ENCODE results near the gene CR1L. TPM values are rescaled to one million over a fixed set of nuclear protein-coding genes. Genes with fewer than 3 reads are reported as not detected.

The CR1L gene
- total and polyA plus RNA-seq, 2 of the 8 experiments (the other 6 are each of a cell fraction or from before 2014, with no cell fraction given) = 0.39 TPM; not detected in 1

DNA sequence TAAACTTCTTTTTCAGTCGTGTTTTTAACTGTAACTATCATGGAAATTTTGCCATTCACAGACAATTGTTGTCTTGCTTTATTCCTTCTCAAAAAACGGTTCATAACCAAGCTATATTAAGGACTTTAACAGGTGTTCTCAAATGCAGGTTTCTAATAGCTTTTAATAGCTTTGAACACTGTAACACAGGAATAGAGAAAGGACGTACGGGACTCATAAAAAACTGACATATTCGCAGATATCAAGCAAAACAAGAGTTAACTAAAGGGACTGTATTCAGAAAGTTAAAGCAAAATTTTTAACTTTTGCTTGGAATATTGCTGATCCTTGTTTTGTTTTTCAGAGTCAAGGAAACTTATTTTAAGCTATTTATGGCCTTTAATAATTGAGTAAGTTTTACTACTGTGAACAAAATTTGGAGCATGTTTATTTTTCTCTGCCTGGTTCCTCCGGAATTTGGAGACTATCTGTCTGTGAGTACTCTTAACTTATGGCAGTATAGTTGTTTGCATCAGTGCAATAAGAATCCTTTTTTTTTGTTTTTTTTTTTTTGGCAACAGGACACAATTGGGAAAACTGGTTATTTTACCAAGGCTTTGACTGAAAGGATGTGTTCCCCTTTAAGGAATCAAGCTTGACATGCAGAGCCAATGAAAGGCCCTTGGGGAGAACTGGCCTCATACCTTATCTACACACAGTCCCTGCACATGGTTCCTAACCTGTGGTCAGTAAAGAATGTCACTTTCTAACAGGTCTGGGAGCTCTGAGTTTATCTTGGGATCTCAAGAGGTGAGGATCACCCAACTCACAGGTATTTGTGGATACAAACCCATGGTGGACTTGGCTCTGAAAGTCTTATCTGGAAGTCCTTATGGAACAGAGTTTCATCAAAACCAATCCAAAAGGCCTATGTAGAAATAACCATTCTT is 101.2 kb downstream of the CR1L start:
- Histone ChIP-seq H4K91ac (replicated peaks; ENCODE audit: insufficient read length, low read length) (no peak overlapping the region), H3K23ac (ENCODE audit: insufficient read length) (no peak overlapping the region), H3K56ac (replicated peaks; ENCODE audit: insufficient read length, low read depth, low read length) (no peak overlapping the region), H4K8ac (ENCODE audit: extremely low read depth, insufficient read depth, low read length) (no peak overlapping the region), H3K9ac (replicated peaks in 1 of 4; ENCODE audit: extremely low read depth in 1 of 4, low read depth in 3 of 4, low read length in 3 of 4) (no peak overlapping the region), H3K14ac (ENCODE audit: insufficient read length) (no peak overlapping the region), H3K79me2 (ENCODE audit: control insufficient read depth in 1 of 2, insufficient read depth in 2 of 2, low read length in 2 of 2) (peaks cover 0 to 11% of the 10 kb centered on the region in 2 experiments; a peak in 2 of 4 replicates), H2AK5ac (ENCODE audit: low read depth, low read length) (no peak overlapping the region), H3K23me2 (ENCODE audit: low read depth, low read length) (0 out of 2 replicates have a peak, but pooled peaks cover 2% of the 10 kb centered on the region), H3K27ac (ENCODE audit: low read depth, low read length) (no peak overlapping the region), H3K4me3 (ENCODE audit: extremely low read depth in 1 of 4, insufficient read depth in 2 of 4, low read depth in 3 of 4, low read length in 4 of 4) (no peak overlapping the region), H3K79me1 (ENCODE audit: low read depth, low read length) (no peaks in the 10 kb centered on the region), H2AFZ (ENCODE audit: low read length) (no peak overlapping the region), H3K18ac (ENCODE audit: extremely low read depth, low read length) (no peak overlapping the region), H2BK20ac (ENCODE audit: low read length) (no peak overlapping the region), H2BK12ac (ENCODE audit: low read depth, low read length) (no peak overlapping the region; the same call in 1 of the 2 replicates), H3K36me3 (ENCODE audit: control insufficient read depth in 2 of 4, insufficient read depth in 4 of 4, low read length in 3 of 4) (no peaks in the 10 kb centered on the region), H2BK5ac (ENCODE audit: low read depth, low read length) (no peak overlapping the region), H4K5ac (ENCODE audit: insufficient read length, low read depth, low read length) (no peak overlapping the region), H2BK15ac (ENCODE audit: low read length) (no peak overlapping the region), H3K27me3 (replicated peaks in 1 of 4; ENCODE audit: control insufficient read depth in 3 of 4, extremely low read depth in 1 of 4, insufficient read depth in 3 of 4, low read length in 3 of 4) (no peaks in the 10 kb centered on the region), H3K4ac (replicated peaks; ENCODE audit: insufficient read length, low read depth, low read length) (no peak overlapping the region), H3K9me3 (ENCODE audit: insufficient read depth in 2 of 2, low read depth in 1 of 2, low read length in 1 of 2) (peaks cover 3 to 6% of the 10 kb centered on the region in 2 experiments; a peak in 2 of 4 replicates), H4K20me1 (replicated peaks in 1 of 2; ENCODE audit: control insufficient read depth in 1 of 2, insufficient read depth in 2 of 2, low read length in 2 of 2) (no peaks in the 10 kb centered on the region), H2BK120ac (replicated peaks; ENCODE audit: low read depth, low read length) (no peak overlapping the region), H3K4me1 (replicated peaks in 1 of 4; ENCODE audit: control insufficient read depth in 3 of 4, insufficient read depth in 4 of 4, low read length in 3 of 4) (peaks cover 0 to 12% (median 10%) of the 10 kb centered on the region in 4 experiments), H3K4me2 (ENCODE audit: insufficient read depth in 1 of 2, low read depth in 2 of 2, low read length in 2 of 2) (no peak overlapping the region)
- CTCF ChIA-PET (ENCODE audit: partially characterized antibody) = interaction anchor here (0.6 kb wide), 1 partner anchor 34 kb away, joined by 3 read pairs; no protein-coding TSS in a partner anchor
- DNase-seq (ENCODE audit: low read depth in 1 of 2, low spot score in 2 of 2) (no peak), FAIRE-seq (no peak)
- WGBS, 2 experiments (ENCODE audit: extremely low coverage in 1 of 2, insufficient coverage in 1 of 2, insufficient read length in 1 of 2, insufficient replicate concordance in 2 of 2, low coverage in 1 of 2, low lambda C conversion rate in 2 of 2, missing lambda C conversion rate in 1 of 2) = 91% methylated on average over 6 of the region's 6 CpGs; no CpG with 5 or more reads in 1 of the 2 experiments
- POLR2A ChIA-PET (ENCODE audit: partially characterized antibody) = no interaction called here
- TF ChIP-seq SIX5 (IDR thresholded peaks at IDR 0.05; ENCODE audit: low read depth, low read length) = no peak
- TF ChIP-seq TCF12 (IDR thresholded peaks at IDR 0.05; ENCODE audit: low read depth, low read length) = no peak
- TF ChIP-seq EZH2 (IDR thresholded peaks at IDR 0.05; ENCODE audit: low read depth, low read length, severe bottlenecking) = no peak
- TF ChIP-seq SIN3A (conservative IDR thresholded peaks at IDR 0.05 in 1 of 2, IDR thresholded peaks at IDR 0.05 in 1 of 2; ENCODE audit: low read depth in 1 of 2, low read length in 2 of 2) = no peak
- TF ChIP-seq CHD2 (IDR thresholded peaks at IDR 0.05; ENCODE audit: low read length) = no peak
- no peak for TF ChIP-seq TBP (IDR thresholded peaks at IDR 0.05; ENCODE audit: low read depth, low read length)
- TF ChIP-seq TAF7 (optimal IDR thresholded peaks at IDR 0.05; ENCODE audit: borderline replicate concordance, low read depth, low read length) = no peak
- TF ChIP-seq EP300 (IDR thresholded peaks at IDR 0.05; ENCODE audit: borderline replicate concordance in 1 of 2, low read depth in 2 of 2, low read length in 2 of 2) = no peak
- no peak for TF ChIP-seq NRF1 (IDR thresholded peaks at IDR 0.05; ENCODE audit: low read depth, low read length)
- TF ChIP-seq FOSL1 (IDR thresholded peaks at IDR 0.05; ENCODE audit: insufficient read depth, low read depth, low read length) = no peak
- no peak for TF ChIP-seq SP4 (IDR thresholded peaks at IDR 0.05; ENCODE audit: low read length)
- TF ChIP-seq TAF1 (IDR thresholded peaks at IDR 0.05; ENCODE audit: low read depth, low read length) = no peak
